Caco-2 (cell line): ENCODE results near the gene PHF14. TPM values are rescaled to one million over a fixed set of nuclear protein-coding genes. Genes with fewer than 3 reads are reported as not detected.

Source experiments
- BruUV-seq: library from RNA; stranded (reverse); fragments of 400-500 nt; replicated peaks from 2 replicates; lab custom pipeline; 2021; lab: Mats Ljungman, UMichigan
- CTCF ChIA-PET: fragments of 300-600 bp; sonication (Branson Sonifier 250); formaldehyde crosslinking; loops from one replicate; lab custom pipeline; 2022; ENCODE audit warnings: antibody characterized with exemption; lab: Charles Lee
- POLR2A ChIA-PET: fragments of 300-600 bp; sonication (Branson Sonifier 250); formaldehyde crosslinking; loops from one replicate; lab custom pipeline; 2022; ENCODE audit warnings: antibody characterized with exemption; lab: Charles Lee
- DNase-seq, 2 experiments: peaks; one replicate each; pipeline versions ENCODE4 v3.0.0 to v3.0.0-alpha.2; 2020 to 2022
- H3K27me3 ChIP-seq: replicated peaks from 2 replicates; pipeline ENCODE4 v1.6.0; 2011; ENCODE audit warnings: low read length; ENCODE audit not compliant: control insufficient read depth, insufficient read depth
- H3K36me3 ChIP-seq: 2 replicates; pipeline ENCODE4 v1.5.1; 2011; ENCODE audit warnings: low read length; ENCODE audit not compliant: control insufficient read depth, insufficient read depth
- H3K4me1 ChIP-seq: fragments of 250-450 bp; sonication (Bioruptor Pico); 2 replicates; pipeline ENCODE4 v1.5.1; 2020; ENCODE audit warnings: mild to moderate bottlenecking
- H3K4me3 ChIP-seq: 2 replicates; pipeline ENCODE4 v1.5.1; 2011; ENCODE audit warnings: low read depth, mild to moderate bottlenecking, control low read depth, low read length
- H3K9me3 ChIP-seq: fragments of 250-450 bp; sonication (Bioruptor Pico); 2 replicates; pipeline ENCODE4 v1.5.1; 2020; ENCODE audit warnings: mild to moderate bottlenecking, moderate library complexity
- H3K27ac Mint-ChIP-seq: one replicate; pipeline ENCODE4 v1.8.0; 2022; ENCODE audit warnings: mixed read lengths; ENCODE audit not compliant: unreplicated experiment
- H3K27me3 Mint-ChIP-seq: one replicate; pipeline ENCODE4 v1.8.0; 2022; ENCODE audit warnings: mixed read lengths; ENCODE audit not compliant: insufficient read depth, unreplicated experiment
- H3K36me3 Mint-ChIP-seq: one replicate; pipeline ENCODE4 v1.8.0; 2022; ENCODE audit warnings: mild to moderate bottlenecking, mixed read lengths; ENCODE audit not compliant: insufficient read depth, unreplicated experiment
- H3K4me1 Mint-ChIP-seq: one replicate; pipeline ENCODE4 v1.8.0; 2022; ENCODE audit warnings: low read depth, mixed read lengths; ENCODE audit not compliant: unreplicated experiment
- H3K4me3 Mint-ChIP-seq: one replicate; pipeline ENCODE4 v1.8.0; 2022; ENCODE audit warnings: mild to moderate bottlenecking, moderate library complexity, mixed read lengths; ENCODE audit not compliant: unreplicated experiment
- H3K9me3 Mint-ChIP-seq: one replicate; pipeline ENCODE4 v1.8.0; 2022; ENCODE audit warnings: mixed read lengths; ENCODE audit not compliant: unreplicated experiment
- CTCF ChIP-seq, 2 experiments: fragments of 200-600 bp in 1 of 2; IDR thresholded peaks; 1 replicate in 1 of 2; 2 replicates in 1 of 2; pipeline versions ENCODE4 v1.5.1 to v1.8.0; 2011 to 2022; ENCODE audit warnings: antibody characterized with exemption in 1 of 2, control low read depth in 1 of 2, inconsistent platforms in 1 of 2, low read depth in 1 of 2, low read length in 1 of 2, mild to moderate bottlenecking in 1 of 2, moderate library complexity in 1 of 2; ENCODE audit not compliant: insufficient read depth in 1 of 2, severe bottlenecking in 1 of 2, unreplicated experiment in 1 of 2
- intact Hi-C: fragments of 100-400 bp; cut with micrococcal nuclease; formaldehyde crosslinking; loops from one replicate; pipeline ENCODE4 v1.10.0; 2022; ENCODE audit not compliant: unreplicated experiment
- total RNA-seq: library from RNA; stranded (reverse); gene quantifications from 2 replicates; pipeline ENCODE4 v1.2.3, GENCODE V29; 2022

Gene PHF14
- total RNA-seq, 1 experiment from 2014 or later, result 40.6 TPM

GRCh38 chr7:11153694-11154093 is 180.0 kb downstream of the PHF14 start:
- Mint-ChIP-seq H3K27ac (no peak overlapping the region), H3K27me3 (no peaks in the 10 kb centered on the region), H3K36me3 (no peaks in the 10 kb centered on the region), H3K9me3 (no peaks in the 10 kb centered on the region), H3K4me1 (no peaks in the 10 kb centered on the region), H3K4me3 (no peak overlapping the region)
- TF ChIP-seq CTCF (IDR thresholded peaks at IDR 0.05; ENCODE audit: insufficient read depth in 1 of 2, low read depth in 1 of 2, low read length in 1 of 2, severe bottlenecking in 1 of 2, unreplicated experiment in 1 of 2), result no peak
- DNase-seq, result no peak
- Histone ChIP-seq H3K4me1 (no peaks in the 10 kb centered on the region), H3K4me3 (no peak overlapping the region), H3K27me3 (no peaks in the 10 kb centered on the region), H3K9me3 (no peaks in the 10 kb centered on the region), H3K36me3 (no peaks in the 10 kb centered on the region)
- ChIA-PET POLR2A (no interaction called here), CTCF (no interaction called here)
- BruUV-seq, result no TSS peak
- intact Hi-C loops, result loop anchor here (1.0 kb wide), 2 partner anchors 59 to 188 kb away; no protein-coding TSS in a partner anchor

- Mint-ChIP-seq H3K4me1 (no peaks in the 10 kb centered on the region), H3K27me3 (no peaks in the 10 kb centered on the region), H3K27ac (no peak overlapping the region), H3K4me3 (no peak overlapping the region), H3K9me3 (no peaks in the 10 kb centered on the region), H3K36me3 (no peaks in the 10 kb centered on the region)
- no peaks in the 10 kb centered on the region for H3K36me3 ChIP-seq
- DNase-seq, result no peak
- BruUV-seq, result no TSS peak
- H3K9me3 ChIP-seq, result no peaks in the 10 kb centered on the region
- TF ChIP-seq CTCF (IDR thresholded peaks at IDR 0.05; ENCODE audit: insufficient read depth in 1 of 2, low read depth in 1 of 2, low read length in 1 of 2, severe bottlenecking in 1 of 2, unreplicated experiment in 1 of 2), result no peak
- intact Hi-C loops, result no loop called here
- POLR2A ChIA-PET, result no interaction called here
- H3K4me3 ChIP-seq, result no peak overlapping the region
- no peaks in the 10 kb centered on the region for H3K27me3 ChIP-seq
- H3K4me1 ChIP-seq, result no peaks in the 10 kb centered on the region
- CTCF ChIA-PET, result no interaction called here
Measured at GRCh38 chr7:11155883-11156282, 182.2 kb downstream of the PHF14 start.

- DNase-seq, result no peak
- no peaks in the 10 kb centered on the region for H3K36me3 ChIP-seq
- Mint-ChIP-seq H3K9me3 (no peaks in the 10 kb centered on the region), H3K27me3 (no peaks in the 10 kb centered on the region), H3K27ac (no peak overlapping the region), H3K4me1 (no peaks in the 10 kb centered on the region), H3K4me3 (no peak overlapping the region), H3K36me3 (no peaks in the 10 kb centered on the region)
- CTCF ChIA-PET, result no interaction called here
- no peak overlapping the region for H3K4me3 ChIP-seq
- no TSS peak for BruUV-seq
- POLR2A ChIA-PET, result no interaction called here
- intact Hi-C loops, result no loop called here
- H3K9me3 ChIP-seq, result no peaks in the 10 kb centered on the region
- H3K27me3 ChIP-seq, result no peaks in the 10 kb centered on the region
- TF ChIP-seq CTCF (IDR thresholded peaks at IDR 0.05; ENCODE audit: insufficient read depth in 1 of 2, low read depth in 1 of 2, low read length in 1 of 2, severe bottlenecking in 1 of 2, unreplicated experiment in 1 of 2), result no peak
- H3K4me1 ChIP-seq, result no peaks in the 10 kb centered on the region
Measured at GRCh38 chr7:11161499-11161898, 187.8 kb downstream of the PHF14 start.
